G401.6 (cell line): Measurements from ENCODE around the gene BTBD1.

Source experiments
- FAIRE-seq: peaks from 2 replicates; lab custom pipeline; 2012; peaks lifted over from hg19 to GRCh38; lab: Jason Lieb, UNC

The BTBD1 gene

GRCh38 chr15:83066734-83067637, at the start of gene BTBD1:
BTBD1 (minus strand) TSS chr15:83067252; CDS start chr15:83067151, 101 bp downstream.
- FAIRE-seq = no peak

- no peak for FAIRE-seq
Measured at GRCh38 chr15:83115831-83116565, 48.9 kb upstream of the BTBD1 start.

DNA sequence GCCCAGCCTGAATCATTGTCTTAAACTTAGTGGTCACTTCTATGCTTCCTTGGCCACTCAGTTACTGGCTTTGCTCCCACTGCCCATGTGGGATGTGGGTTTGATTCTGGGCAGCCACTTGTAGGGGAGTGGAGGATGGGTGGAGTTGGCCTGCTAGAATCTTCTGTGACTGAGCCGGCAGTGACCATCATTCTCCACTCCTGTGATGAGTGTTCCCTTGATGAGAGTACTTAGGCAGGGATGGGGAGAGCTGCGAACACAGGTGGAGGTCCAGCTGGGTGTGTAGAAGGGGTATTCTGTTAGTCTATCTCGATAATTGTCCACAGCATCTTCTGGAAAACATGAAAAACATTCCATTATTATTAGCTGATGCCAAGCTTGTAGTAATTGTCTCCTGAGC, 48.4 kb upstream of the BTBD1 start:
- no peak for FAIRE-seq

GRCh38 chr15:83114856-83115255, 47.8 kb upstream of the BTBD1 start:
- FAIRE-seq = no peak

- FAIRE-seq = no peak
Measured at GRCh38 chr15:83113881-83114674, 47.0 kb upstream of the BTBD1 start.

DNA sequence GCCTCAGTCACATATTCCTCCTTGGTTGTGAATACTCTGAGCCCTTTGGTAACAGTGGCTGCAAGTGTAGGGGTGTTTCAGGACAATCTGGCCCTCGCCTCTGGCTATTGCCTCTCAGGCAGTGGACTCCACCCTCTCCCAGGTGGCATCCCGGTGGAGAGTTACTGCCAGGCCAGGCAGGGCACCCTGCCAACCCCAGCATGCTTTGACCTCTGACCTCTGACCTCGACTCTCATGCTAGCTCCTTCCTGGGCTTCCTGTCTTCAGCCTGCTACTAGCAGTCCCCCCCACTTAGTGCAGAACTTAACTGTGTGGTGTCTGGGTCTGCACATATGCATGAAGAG, 45.9 kb upstream of the BTBD1 start:
- no peak for FAIRE-seq

GRCh38 chr15:83112233-83112955, 45.3 kb upstream of the BTBD1 start:
- FAIRE-seq = no peak

GRCh38 chr15:83111149-83111548, 44.1 kb upstream of the BTBD1 start:
- no peak for FAIRE-seq

GRCh38 chr15:83110381-83110780, 43.3 kb upstream of the BTBD1 start:
- no peak for FAIRE-seq

- no peak for FAIRE-seq
Measured at GRCh38 chr15:83109532-83109931, 42.5 kb upstream of the BTBD1 start.

- no peak for FAIRE-seq
Measured at GRCh38 chr15:83108266-83109219, 41.5 kb upstream of the BTBD1 start.

- FAIRE-seq = no peak
Measured at GRCh38 chr15:83107841-83108181, 40.8 kb upstream of the BTBD1 start.

GRCh38 chr15:83106994-83107840, 40.2 kb upstream of the BTBD1 start, which contains the start of gene TM6SF1:
TM6SF1 (plus strand) TSS chr15:83107645; CDS start chr15:83107681, 36 bp downstream.
- FAIRE-seq = no peak

- no peak for FAIRE-seq
Measured at GRCh38 chr15:83105440-83105839, 38.4 kb upstream of the BTBD1 start.

GRCh38 chr15:83104141-83104540, 37.1 kb upstream of the BTBD1 start:
- no peak for FAIRE-seq

GRCh38 chr15:83102346-83102745, 35.3 kb upstream of the BTBD1 start:
- no peak for FAIRE-seq

DNA sequence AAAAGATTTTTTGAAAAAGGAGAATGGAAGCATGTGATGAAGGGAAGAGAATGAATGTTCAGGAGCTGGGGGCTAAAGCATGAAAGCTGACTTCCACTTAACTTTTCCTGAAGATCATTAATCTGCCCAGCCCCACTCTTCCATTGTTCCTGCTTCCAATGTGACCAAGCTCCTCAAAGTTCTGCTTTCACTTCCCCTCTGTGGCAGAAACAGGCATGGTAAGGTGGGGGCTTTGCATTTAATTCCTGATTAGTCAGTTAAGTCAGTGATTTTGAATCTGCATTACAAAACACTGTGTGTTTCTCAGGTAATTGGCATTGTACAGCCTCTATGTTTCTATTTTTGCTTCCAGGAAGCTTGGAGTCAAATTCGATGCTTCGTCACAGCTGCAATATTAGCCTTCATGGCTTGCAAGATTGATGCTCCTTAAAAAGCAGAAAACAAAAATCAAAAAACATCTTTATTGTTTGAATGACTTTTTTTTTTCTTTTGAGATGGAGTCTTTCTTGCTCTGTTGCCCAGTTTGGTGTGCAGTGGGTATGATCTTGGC, 33.1 kb upstream of the BTBD1 start:
- FAIRE-seq = no peak

GRCh38 chr15:83099290-83099689, 32.2 kb upstream of the BTBD1 start:
- FAIRE-seq = no peak

DNA sequence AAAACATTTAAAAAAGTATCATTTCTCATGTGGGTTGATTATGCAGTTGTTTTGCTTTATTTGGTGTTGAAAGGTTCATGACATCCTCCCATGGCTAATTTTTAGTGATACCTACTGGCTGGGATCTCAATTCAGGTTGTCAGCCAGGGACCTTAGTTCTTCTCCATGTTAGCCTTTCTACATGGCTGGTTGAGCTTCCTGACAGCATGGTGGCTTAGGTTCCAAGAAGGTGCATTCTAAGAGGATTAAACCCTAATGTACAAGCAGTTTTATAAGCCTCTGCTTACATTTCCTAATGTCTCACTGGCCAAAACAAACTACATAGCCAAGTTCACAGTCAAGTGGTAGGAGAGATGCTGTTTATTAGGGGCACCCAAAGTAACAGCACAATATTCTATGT, 31.0 kb upstream of the BTBD1 start:
- FAIRE-seq = no peak

DNA sequence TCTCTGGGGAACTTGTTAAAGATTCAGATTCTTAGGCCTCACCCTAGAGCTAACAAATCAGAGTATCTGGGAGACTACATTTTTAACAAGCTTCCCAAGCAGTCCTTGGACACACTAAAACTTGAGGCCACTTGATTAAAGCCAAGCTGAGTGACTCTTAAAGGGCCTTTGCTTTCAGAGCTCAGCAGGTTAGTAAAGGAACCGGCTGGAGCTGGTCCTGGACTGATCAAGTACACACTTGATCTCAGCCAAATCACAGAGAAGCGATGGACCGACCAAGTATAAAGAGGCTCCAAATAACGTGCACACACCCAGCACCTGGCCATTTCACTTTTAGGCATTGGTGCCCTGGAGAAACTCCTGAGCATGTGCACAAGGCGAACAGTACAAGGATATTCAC, 27.5 kb upstream of the BTBD1 start:
- FAIRE-seq = no peak
